ENCODE data around the gene EVA1A.

EVA1A gene

DNA sequence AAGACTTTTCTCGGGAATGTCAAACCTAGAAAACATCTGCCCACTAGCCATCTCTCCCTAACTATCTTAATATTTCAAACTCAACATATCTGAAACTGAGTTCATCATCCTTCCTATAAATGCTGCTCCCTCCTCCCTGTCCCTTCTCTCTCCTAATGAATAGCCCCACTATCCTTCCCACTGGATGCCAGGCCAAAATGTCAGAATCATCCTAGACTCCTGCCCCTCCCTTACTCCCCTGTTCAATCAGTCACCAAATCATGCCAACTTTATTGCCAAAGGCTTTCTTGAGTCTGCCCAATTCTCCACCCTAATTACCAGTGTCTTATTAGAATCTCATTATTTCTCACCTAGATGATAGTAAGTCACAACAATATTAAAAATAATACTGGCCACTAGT lies 8.5 kb downstream of the EVA1A start:
- Histone ChIP-seq H3K79me2 (ENCODE audit: insufficient read depth, low read length) (no peaks in the 10 kb centered on the region), H3K9ac (ENCODE audit: low read depth, low read length, poor library complexity, severe bottlenecking) (no peak overlapping the region), H3K4me3 (ENCODE audit: low read length, poor library complexity, severe bottlenecking) (no peak overlapping the region), H3K36me3 (ENCODE audit: insufficient read depth, low read length) (no peaks in the 10 kb centered on the region), H3K4me2 (ENCODE audit: low read depth, low read length, poor library complexity, severe bottlenecking) (no peak overlapping the region), H4K20me1 (ENCODE audit: insufficient read depth, low read length, poor library complexity, severe bottlenecking) (no peaks in the 10 kb centered on the region), H3F3A (ENCODE audit: low read depth) (no peaks in the 10 kb centered on the region), H3K9me2 (replicated peaks; ENCODE audit: low read depth, low read length) (no peaks in the 10 kb centered on the region), H3K4me1 (ENCODE audit: insufficient read depth, low read length, poor library complexity, severe bottlenecking) (no peaks in the 10 kb centered on the region), H2AFZ (ENCODE audit: low read length) (no peak overlapping the region), H3K27me3 (ENCODE audit: insufficient read depth, low read length, poor library complexity, severe bottlenecking) (no peaks in the 10 kb centered on the region), H3K9me3 (ENCODE audit: insufficient read depth, low read depth, low read length) (no peaks in the 10 kb centered on the region)
- TF ChIP-seq, protein P1, sequence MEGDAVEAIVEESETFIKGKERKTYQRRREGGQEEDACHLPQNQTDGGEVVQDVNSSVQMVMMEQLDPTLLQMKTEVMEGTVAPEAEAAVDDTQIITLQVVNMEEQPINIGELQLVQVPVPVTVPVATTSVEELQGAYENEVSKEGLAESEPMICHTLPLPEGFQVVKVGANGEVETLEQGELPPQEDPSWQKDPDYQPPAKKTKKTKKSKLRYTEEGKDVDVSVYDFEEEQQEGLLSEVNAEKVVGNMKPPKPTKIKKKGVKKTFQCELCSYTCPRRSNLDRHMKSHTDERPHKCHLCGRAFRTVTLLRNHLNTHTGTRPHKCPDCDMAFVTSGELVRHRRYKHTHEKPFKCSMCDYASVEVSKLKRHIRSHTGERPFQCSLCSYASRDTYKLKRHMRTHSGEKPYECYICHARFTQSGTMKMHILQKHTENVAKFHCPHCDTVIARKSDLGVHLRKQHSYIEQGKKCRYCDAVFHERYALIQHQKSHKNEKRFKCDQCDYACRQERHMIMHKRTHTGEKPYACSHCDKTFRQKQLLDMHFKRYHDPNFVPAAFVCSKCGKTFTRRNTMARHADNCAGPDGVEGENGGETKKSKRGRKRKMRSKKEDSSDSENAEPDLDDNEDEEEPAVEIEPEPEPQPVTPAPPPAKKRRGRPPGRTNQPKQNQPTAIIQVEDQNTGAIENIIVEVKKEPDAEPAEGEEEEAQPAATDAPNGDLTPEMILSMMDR (conservative IDR thresholded peaks at IDR 0.05; ENCODE audit: low read length), result no peak
- TF ChIP-seq EZH2phosphoT487 (IDR thresholded peaks at IDR 0.05; ENCODE audit: borderline replicate concordance), result no peak

DNA sequence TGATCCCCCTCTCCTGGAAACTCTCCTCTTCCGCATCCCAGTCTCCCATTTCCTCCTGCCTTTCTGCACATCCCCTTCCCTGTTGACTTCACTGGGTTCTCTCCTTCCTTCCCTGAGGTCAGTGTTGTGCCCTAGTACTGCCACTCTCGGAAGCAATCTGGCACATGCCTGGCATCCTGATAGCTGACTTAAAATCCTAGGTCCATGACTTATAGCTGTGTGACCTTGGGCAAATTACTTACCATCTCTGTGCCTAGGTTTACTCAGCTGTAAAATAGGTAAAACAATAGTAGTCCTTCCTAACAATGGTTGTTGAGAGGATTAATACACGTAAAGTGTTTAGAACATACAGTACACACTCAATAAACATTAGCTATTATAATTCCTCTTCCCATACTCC lies 9.3 kb downstream of the EVA1A start:
- Histone ChIP-seq H3F3A (ENCODE audit: low read depth) (no peaks in the 10 kb centered on the region), H3K9ac (ENCODE audit: low read depth, low read length, poor library complexity, severe bottlenecking) (no peak overlapping the region), H3K27me3 (ENCODE audit: insufficient read depth, low read length, poor library complexity, severe bottlenecking) (no peaks in the 10 kb centered on the region), H3K9me2 (replicated peaks; ENCODE audit: low read depth, low read length) (no peaks in the 10 kb centered on the region), H3K36me3 (ENCODE audit: insufficient read depth, low read length) (no peaks in the 10 kb centered on the region), H2AFZ (ENCODE audit: low read length) (no peak overlapping the region), H3K4me1 (ENCODE audit: insufficient read depth, low read length, poor library complexity, severe bottlenecking) (no peaks in the 10 kb centered on the region), H4K20me1 (ENCODE audit: insufficient read depth, low read length, poor library complexity, severe bottlenecking) (no peaks in the 10 kb centered on the region), H3K4me3 (ENCODE audit: low read length, poor library complexity, severe bottlenecking) (no peak overlapping the region), H3K9me3 (ENCODE audit: insufficient read depth, low read depth, low read length) (no peaks in the 10 kb centered on the region), H3K79me2 (ENCODE audit: insufficient read depth, low read length) (no peaks in the 10 kb centered on the region), H3K4me2 (ENCODE audit: low read depth, low read length, poor library complexity, severe bottlenecking) (no peak overlapping the region)
- TF ChIP-seq, protein P1 (conservative IDR thresholded peaks at IDR 0.05; ENCODE audit: low read length), result no peak
- no peak for TF ChIP-seq EZH2phosphoT487 (IDR thresholded peaks at IDR 0.05; ENCODE audit: borderline replicate concordance)

DNA sequence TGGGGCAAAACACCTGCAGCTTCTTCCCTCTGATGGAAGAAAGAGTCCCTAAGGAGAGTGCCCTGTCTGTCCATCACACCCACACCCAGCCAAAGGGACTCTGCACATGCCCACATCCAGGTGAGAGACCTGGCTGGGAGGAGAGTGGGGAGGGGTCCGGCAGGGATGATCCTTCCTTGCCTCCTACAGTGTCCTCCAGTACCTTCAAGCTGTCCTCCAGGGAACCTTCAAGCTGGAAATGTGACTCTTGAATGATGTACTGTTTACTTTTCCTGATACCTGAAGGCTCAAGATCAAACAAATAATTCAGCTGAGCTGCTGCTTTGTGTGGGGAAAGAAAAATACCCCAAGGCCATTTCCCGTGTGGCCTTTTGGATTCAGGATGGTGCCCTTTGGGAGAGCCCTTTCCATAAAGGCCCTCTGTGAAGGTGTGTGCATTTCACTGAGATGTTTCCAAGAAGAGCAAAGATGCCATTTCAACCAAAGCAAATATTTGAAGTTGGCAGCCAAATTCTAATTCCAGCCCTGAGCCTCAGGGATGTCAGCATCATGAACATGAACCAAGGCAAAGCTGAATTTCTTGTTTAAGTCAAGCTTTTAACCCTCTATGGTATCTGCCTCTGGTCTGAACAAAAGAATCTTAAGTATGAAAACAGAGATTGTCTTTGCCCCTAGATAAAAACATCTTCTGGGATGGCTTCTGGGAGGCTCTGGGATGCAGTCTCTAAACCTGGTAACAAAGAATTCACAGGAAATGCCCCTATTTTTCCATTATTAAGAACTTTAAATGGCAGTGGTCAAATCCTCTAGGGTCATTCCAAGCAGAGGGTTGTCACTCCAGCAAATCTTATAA lies 11.1 kb downstream of the EVA1A start:
- no peaks in the 10 kb centered on the region for H4K20me1 ChIP-seq (ENCODE audit: insufficient read depth, low read length, poor library complexity, severe bottlenecking)
- H3K4me1 ChIP-seq (ENCODE audit: insufficient read depth, low read length, poor library complexity, severe bottlenecking), result no peaks in the 10 kb centered on the region
- H3K79me2 ChIP-seq (ENCODE audit: insufficient read depth, low read length), result no peaks in the 10 kb centered on the region
- no peaks in the 10 kb centered on the region for H3K36me3 ChIP-seq (ENCODE audit: insufficient read depth, low read length)
- H3F3A ChIP-seq (ENCODE audit: low read depth), result no peaks in the 10 kb centered on the region
- H3K9ac ChIP-seq (ENCODE audit: low read depth, low read length, poor library complexity, severe bottlenecking), result no peak overlapping the region
- H2AFZ ChIP-seq (ENCODE audit: low read length), result no peak overlapping the region
- H3K4me3 ChIP-seq (ENCODE audit: low read length, poor library complexity, severe bottlenecking), result no peak overlapping the region
- H3K4me2 ChIP-seq (ENCODE audit: low read depth, low read length, poor library complexity, severe bottlenecking), result no peak overlapping the region
- no peaks in the 10 kb centered on the region for H3K9me2 ChIP-seq (replicated peaks; ENCODE audit: low read depth, low read length)
- TF ChIP-seq EZH2phosphoT487 (IDR thresholded peaks at IDR 0.05; ENCODE audit: borderline replicate concordance), result no peak
- TF ChIP-seq, protein P1 (conservative IDR thresholded peaks at IDR 0.05; ENCODE audit: low read length), result no peak
- H3K9me3 ChIP-seq (ENCODE audit: insufficient read depth, low read depth, low read length), result no peaks in the 10 kb centered on the region
- no peaks in the 10 kb centered on the region for H3K27me3 ChIP-seq (ENCODE audit: insufficient read depth, low read length, poor library complexity, severe bottlenecking)
